HepG2 (cell line): ENCODE measurements around the gene XPO5. TPM values are rescaled to one million over a fixed set of nuclear protein-coding genes. Genes with fewer than 3 reads are reported as not detected.
A peak's percentile ranks its signal among the peaks of the same experiment; 100 is the strongest.

ENCODE experiments used
- BATF2 ChIP-seq: sonication (generic); formaldehyde crosslinking; IDR thresholded peaks from 2 replicates; pipeline ENCODE4 v1.8.0; 2022; ENCODE audit warnings: mild to moderate bottlenecking, missing genetic modification reagents, moderate library complexity
- CENPT ChIP-seq: sonication (generic); formaldehyde crosslinking; IDR thresholded peaks from 2 replicates; pipeline ENCODE4 v1.8.0; 2022; ENCODE audit warnings: low read depth, mild to moderate bottlenecking, moderate library complexity, missing genetic modification reagents
- GATAD1 ChIP-seq: IDR thresholded peaks from 2 replicates; pipeline ENCODE4 v1.6.1; 2016; ENCODE audit warnings: missing genetic modification reagents, missing compliant biosample characterization
- HNRNPLL ChIP-seq: fragments of 200-400 bp; formaldehyde crosslinking; IDR thresholded peaks from 2 replicates; pipeline ENCODE4 v1.6.1; 2017; ENCODE audit warnings: mild to moderate bottlenecking, low read depth, low read length; ENCODE audit not compliant: poor library complexity, severe bottlenecking
- KAT2B ChIP-seq: fragments of 150-350 bp; IDR thresholded peaks from 2 replicates; pipeline ENCODE4 v1.6.1; 2014; ENCODE audit warnings: low read depth, low read length, borderline replicate concordance
- KDM1A ChIP-seq: IDR thresholded peaks from 2 replicates; pipeline ENCODE4 v1.6.1; 2016; ENCODE audit warnings: missing compliant biosample characterization
- KDM4B ChIP-seq: sonication (generic); formaldehyde crosslinking; IDR thresholded peaks from 2 replicates; pipeline ENCODE4 v1.4.0; 2020; ENCODE audit warnings: missing genetic modification reagents
- MXD3 ChIP-seq: IDR thresholded peaks from 2 replicates; pipeline ENCODE4 v1.6.1; 2016; ENCODE audit warnings: mild to moderate bottlenecking, missing biosample characterization, missing genetic modification reagents
- POLR2AphosphoS5 ChIP-seq: IDR thresholded peaks from 2 replicates; pipeline ENCODE4 v1.6.1; 2012; ENCODE audit warnings: low read depth, low read length
- RBM22 ChIP-seq: fragments of 200-400 bp; formaldehyde crosslinking; optimal IDR thresholded peaks from 2 replicates; pipeline ENCODE3; 2017; ENCODE audit warnings: mild to moderate bottlenecking, low read length, moderate library complexity
- YEATS2 ChIP-seq: sonication (generic); formaldehyde crosslinking; IDR thresholded peaks from 2 replicates; pipeline ENCODE4 v1.4.0; 2020; ENCODE audit warnings: missing genetic modification reagents, borderline replicate concordance
- ZBTB2 ChIP-seq: sonication (generic); formaldehyde crosslinking; IDR thresholded peaks from 2 replicates; pipeline ENCODE4 v1.8.0; 2022; ENCODE audit warnings: low read depth, missing genetic modification reagents
- ZGPAT ChIP-seq: IDR thresholded peaks from 2 replicates; pipeline ENCODE4 v1.6.1; 2016; ENCODE audit warnings: mild to moderate bottlenecking
- ZNF282 ChIP-seq: fragments of 450-650 bp; IDR thresholded peaks from 2 replicates; pipeline ENCODE4 v1.6.1; 2018; ENCODE audit not compliant: partially characterized antibody
- ZNF383 ChIP-seq: sonication (generic); formaldehyde crosslinking; IDR thresholded peaks from 2 replicates; pipeline ENCODE4 v1.4.0; 2020; ENCODE audit warnings: missing genetic modification reagents, mild to moderate bottlenecking, borderline replicate concordance
- ZNF569 ChIP-seq: sonication (generic); formaldehyde crosslinking; IDR thresholded peaks from 2 replicates; pipeline ENCODE4 v1.5.0; 2020; ENCODE audit warnings: mild to moderate bottlenecking, missing genetic modification reagents, moderate library complexity, borderline replicate concordance
- ZNF589 ChIP-seq: sonication (generic); formaldehyde crosslinking; conservative IDR thresholded peaks from 2 replicates; pipeline ENCODE4 v1.8.0; 2022; ENCODE audit warnings: mild to moderate bottlenecking, moderate library complexity, missing genetic modification reagents
- ZNF607 ChIP-seq: sonication (generic); formaldehyde crosslinking; IDR thresholded peaks from 2 replicates; pipeline ENCODE4 v1.5.1; 2020; ENCODE audit warnings: missing genetic modification reagents, mild to moderate bottlenecking, borderline replicate concordance
- ZSCAN12 ChIP-seq: sonication (generic); formaldehyde crosslinking; IDR thresholded peaks from 2 replicates; pipeline ENCODE4 v1.9.0; 2021; ENCODE audit warnings: mild to moderate bottlenecking, missing genetic modification reagents
- ZSCAN21 ChIP-seq: sonication (generic); formaldehyde crosslinking; IDR thresholded peaks from 2 replicates; pipeline ENCODE4 v1.8.0; 2022; ENCODE audit warnings: mild to moderate bottlenecking, missing genetic modification reagents, moderate library complexity, borderline replicate concordance
- polyA plus RNA-seq, 8 experiments: library from polyadenylated mRNA; depleted of rRNA in 3 of 8; stranded (reverse) in 7 of 8; unstranded in 1 of 8; fragments of >200 nt; fragmentation: Illumina TruSeq in 4 of 8; extraction: Trizol in 4 of 8; gene quantifications; 2 replicates each; pipeline versions ENCODE4 v1.2.1 to v1.2.3, GENCODE V29; 2011 to 2016; ENCODE audit warnings: low read depth in 4 of 8, missing spikeins in 1 of 8, mixed read lengths in 1 of 8; ENCODE audit not compliant: insufficient read depth in 1 of 8
- total RNA-seq, 5 experiments: library from RNA; depleted of rRNA; stranded (reverse); fragments of >200 nt; fragmentation: Illumina TruSeq; extraction: Trizol; gene quantifications; 2 replicates each; pipeline ENCODE4 v1.2.3, GENCODE V29; 2016; ENCODE audit warnings: low read depth in 1 of 5
- TF ChIP-seq, protein P1 (sequence below): sonication (generic); formaldehyde crosslinking; IDR thresholded peaks from 2 replicates; pipeline ENCODE4 v1.5.0; 2020; ENCODE audit warnings: missing genetic modification reagents
- TF ChIP-seq, protein P2 (sequence below): sonication (generic); formaldehyde crosslinking; IDR thresholded peaks from 2 replicates; pipeline ENCODE4 v1.5.0; 2020; ENCODE audit warnings: missing genetic modification reagents

Gene XPO5
- total and polyA plus RNA-seq, 2 of the 13 experiments (the other 11 are each of a cell fraction or from before 2014, with no cell fraction given), result 52.2 to 68.0 TPM

- TF ChIP-seq, protein P1, sequence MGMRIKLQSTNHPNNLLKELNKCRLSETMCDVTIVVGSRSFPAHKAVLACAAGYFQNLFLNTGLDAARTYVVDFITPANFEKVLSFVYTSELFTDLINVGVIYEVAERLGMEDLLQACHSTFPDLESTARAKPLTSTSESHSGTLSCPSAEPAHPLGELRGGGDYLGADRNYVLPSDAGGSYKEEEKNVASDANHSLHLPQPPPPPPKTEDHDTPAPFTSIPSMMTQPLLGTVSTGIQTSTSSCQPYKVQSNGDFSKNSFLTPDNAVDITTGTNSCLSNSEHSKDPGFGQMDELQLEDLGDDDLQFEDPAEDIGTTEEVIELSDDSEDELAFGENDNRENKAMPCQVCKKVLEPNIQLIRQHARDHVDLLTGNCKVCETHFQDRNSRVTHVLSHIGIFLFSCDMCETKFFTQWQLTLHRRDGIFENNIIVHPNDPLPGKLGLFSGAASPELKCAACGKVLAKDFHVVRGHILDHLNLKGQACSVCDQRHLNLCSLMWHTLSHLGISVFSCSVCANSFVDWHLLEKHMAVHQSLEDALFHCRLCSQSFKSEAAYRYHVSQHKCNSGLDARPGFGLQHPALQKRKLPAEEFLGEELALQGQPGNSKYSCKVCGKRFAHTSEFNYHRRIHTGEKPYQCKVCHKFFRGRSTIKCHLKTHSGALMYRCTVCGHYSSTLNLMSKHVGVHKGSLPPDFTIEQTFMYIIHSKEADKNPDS, result 0 out of 2 replicates have a peak, but pooled peaks have one; percentile 31
- TF ChIP-seq POLR2AphosphoS5 (no peak), KAT2B (no peak), GATAD1 (CRISPR knock-in tag) (peak; percentile 49; the same call in 1 of the 2 replicates), ZNF607 (CRISPR knock-in tag) (no peak), ZSCAN12 (no peak), KDM4B (CRISPR knock-in tag) (no peak), ZGPAT (CRISPR knock-in tag) (0 out of 2 replicates have a peak, but pooled peaks have one; percentile 18), ZNF282 (no peak), ZNF383 (CRISPR knock-in tag) (no peak), MXD3 (CRISPR knock-in tag) (peak; percentile 55; the same call in 1 of the 2 replicates), KDM1A (CRISPR knock-in tag) (no peak), ZBTB2 (CRISPR knock-in tag) (no peak), CENPT (CRISPR knock-in tag) (0 out of 2 replicates have a peak, but pooled peaks have one; percentile 38), YEATS2 (CRISPR knock-in tag) (no peak), ZSCAN21 (CRISPR knock-in tag) (peak; percentile 76; the same call in 1 of the 2 replicates), RBM22 (no peak), ZNF569 (CRISPR knock-in tag) (0 out of 2 replicates have a peak, but pooled peaks have one; percentile 36), ZNF589 (CRISPR knock-in tag) (no peak), HNRNPLL (peak; percentile 95), BATF2 (CRISPR knock-in tag) (no peak)
- TF ChIP-seq, protein P2, sequence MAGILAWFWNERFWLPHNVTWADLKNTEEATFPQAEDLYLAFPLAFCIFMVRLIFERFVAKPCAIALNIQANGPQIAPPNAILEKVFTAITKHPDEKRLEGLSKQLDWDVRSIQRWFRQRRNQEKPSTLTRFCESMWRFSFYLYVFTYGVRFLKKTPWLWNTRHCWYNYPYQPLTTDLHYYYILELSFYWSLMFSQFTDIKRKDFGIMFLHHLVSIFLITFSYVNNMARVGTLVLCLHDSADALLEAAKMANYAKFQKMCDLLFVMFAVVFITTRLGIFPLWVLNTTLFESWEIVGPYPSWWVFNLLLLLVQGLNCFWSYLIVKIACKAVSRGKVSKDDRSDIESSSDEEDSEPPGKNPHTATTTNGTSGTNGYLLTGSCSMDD, result no peak
Observed at GRCh38 chr6:43509142-43509983, 66.5 kb downstream of the XPO5 start (continued).
